Vagina (tissue), 2 donors: Measurements from ENCODE around the gene RASGEF1C. TPM values are rescaled to one million over a fixed set of nuclear protein-coding genes. Genes with fewer than 3 reads are reported as not detected.

Experiments
- DNase-seq, 2 donors: peaks; one replicate each; pipeline ENCODE4 v3.0.0-alpha.2; 2017; ENCODE audit errors: extremely low spot score in 2 of 2
- H3K27ac ChIP-seq: fragments of 200-600 bp; sonication (generic); one replicate; pipeline ENCODE4 v1.5.1; 2019
- H3K27me3 ChIP-seq: fragments of 200-600 bp; sonication (generic); one replicate; pipeline ENCODE4 v1.5.1; 2019
- H3K36me3 ChIP-seq, 2 donors: fragments of 200-600 bp; sonication (generic); one replicate each; pipeline ENCODE4 v1.5.1; 2017 to 2019
- H3K4me1 ChIP-seq: fragments of 200-600 bp; sonication (generic); one replicate; pipeline ENCODE4 v1.5.1; 2019
- H3K4me3 ChIP-seq, 2 donors: fragments of 200-600 bp; sonication (generic); 1 replicate in 1 of 2; 2 replicates in 1 of 2; pipeline ENCODE4 v1.5.1; 2016 to 2019
- H3K9me3 ChIP-seq: fragments of 200-600 bp; sonication (generic); one replicate; pipeline ENCODE4 v1.5.1; 2019
- POLR2A ChIP-seq, 2 donors: fragments of 450-650 bp; IDR thresholded peaks; one replicate each; pipeline ENCODE4 v1.6.1; 2017; ENCODE audit warnings: antibody characterized with exemption in 2 of 2, mild to moderate bottlenecking in 2 of 2, moderate library complexity in 2 of 2
- POLR2AphosphoS5 ChIP-seq, 2 donors: sonication (generic); formaldehyde crosslinking; IDR thresholded peaks; one replicate each; pipeline ENCODE4 v1.9.0; 2017; ENCODE audit warnings: antibody characterized with exemption in 2 of 2, mild to moderate bottlenecking in 2 of 2, low read depth in 1 of 2; ENCODE audit not compliant: insufficient read depth in 1 of 2
- intact Hi-C: fragments of 100-400 bp; cut with DNase I; formaldehyde crosslinking; loops from one replicate; pipeline ENCODE4 v1.15.1; 2023
- total RNA-seq: library from RNA; depleted of rRNA; stranded (reverse); fragments of >200 nt; gene quantifications from one replicate; pipeline ENCODE4 v1.2.3, GENCODE V29; 2016
- TF ChIP-seq, protein P1 (sequence below), 3 experiments: fragments of 450-650 bp in 2 of 3; fragments of 200-600 bp in 1 of 3; sonication (generic) in 1 of 3; IDR thresholded peaks; one replicate each; pipeline ENCODE4 v1.5.1; 2017 to 2019; ENCODE audit warnings: antibody characterized with exemption in 3 of 3, mild to moderate bottlenecking in 2 of 3, moderate library complexity in 2 of 3

The RASGEF1C gene
- total RNA-seq, 1 donor from 2014 or later, result 2.5 TPM

DNA sequence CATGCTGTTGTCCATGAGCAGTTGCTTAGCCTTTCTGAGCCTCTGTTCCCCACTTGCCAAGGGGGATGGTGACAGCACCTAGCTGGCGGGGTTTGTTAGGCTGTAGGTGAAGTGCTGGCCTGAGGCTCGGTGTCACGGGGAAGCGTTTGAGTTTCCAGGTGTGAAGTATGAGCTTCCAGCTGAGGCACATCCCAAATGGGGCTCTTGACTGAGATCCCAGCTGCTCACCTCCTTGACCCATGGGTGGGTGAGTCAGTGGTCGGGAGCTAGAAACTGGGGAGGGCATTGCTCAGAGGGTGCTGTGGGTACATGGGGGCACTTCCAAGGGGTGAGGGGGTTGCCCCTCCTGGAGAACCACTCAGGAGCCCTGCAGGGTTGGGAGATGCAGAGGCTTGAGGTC is 111.1 kb downstream of the RASGEF1C start:
- Histone ChIP-seq H3K4me1 (no peaks in the 10 kb centered on the region), H3K27me3 (no peaks in the 10 kb centered on the region), H3K36me3 (no peaks in the 10 kb centered on the region), H3K4me3 (no peak overlapping the region), H3K27ac (no peak overlapping the region), H3K9me3 (no peaks in the 10 kb centered on the region)
- intact Hi-C loops, result no loop called here
- no peak for TF ChIP-seq POLR2A (IDR thresholded peaks at IDR 0.05)
- TF ChIP-seq POLR2AphosphoS5 (IDR thresholded peaks at IDR 0.05; ENCODE audit: insufficient read depth in 1 of 2, low read depth in 1 of 2), result no peak
- TF ChIP-seq, protein P1, sequence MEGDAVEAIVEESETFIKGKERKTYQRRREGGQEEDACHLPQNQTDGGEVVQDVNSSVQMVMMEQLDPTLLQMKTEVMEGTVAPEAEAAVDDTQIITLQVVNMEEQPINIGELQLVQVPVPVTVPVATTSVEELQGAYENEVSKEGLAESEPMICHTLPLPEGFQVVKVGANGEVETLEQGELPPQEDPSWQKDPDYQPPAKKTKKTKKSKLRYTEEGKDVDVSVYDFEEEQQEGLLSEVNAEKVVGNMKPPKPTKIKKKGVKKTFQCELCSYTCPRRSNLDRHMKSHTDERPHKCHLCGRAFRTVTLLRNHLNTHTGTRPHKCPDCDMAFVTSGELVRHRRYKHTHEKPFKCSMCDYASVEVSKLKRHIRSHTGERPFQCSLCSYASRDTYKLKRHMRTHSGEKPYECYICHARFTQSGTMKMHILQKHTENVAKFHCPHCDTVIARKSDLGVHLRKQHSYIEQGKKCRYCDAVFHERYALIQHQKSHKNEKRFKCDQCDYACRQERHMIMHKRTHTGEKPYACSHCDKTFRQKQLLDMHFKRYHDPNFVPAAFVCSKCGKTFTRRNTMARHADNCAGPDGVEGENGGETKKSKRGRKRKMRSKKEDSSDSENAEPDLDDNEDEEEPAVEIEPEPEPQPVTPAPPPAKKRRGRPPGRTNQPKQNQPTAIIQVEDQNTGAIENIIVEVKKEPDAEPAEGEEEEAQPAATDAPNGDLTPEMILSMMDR (IDR thresholded peaks at IDR 0.05), result no peak
- DNase-seq, result no peak

DNA sequence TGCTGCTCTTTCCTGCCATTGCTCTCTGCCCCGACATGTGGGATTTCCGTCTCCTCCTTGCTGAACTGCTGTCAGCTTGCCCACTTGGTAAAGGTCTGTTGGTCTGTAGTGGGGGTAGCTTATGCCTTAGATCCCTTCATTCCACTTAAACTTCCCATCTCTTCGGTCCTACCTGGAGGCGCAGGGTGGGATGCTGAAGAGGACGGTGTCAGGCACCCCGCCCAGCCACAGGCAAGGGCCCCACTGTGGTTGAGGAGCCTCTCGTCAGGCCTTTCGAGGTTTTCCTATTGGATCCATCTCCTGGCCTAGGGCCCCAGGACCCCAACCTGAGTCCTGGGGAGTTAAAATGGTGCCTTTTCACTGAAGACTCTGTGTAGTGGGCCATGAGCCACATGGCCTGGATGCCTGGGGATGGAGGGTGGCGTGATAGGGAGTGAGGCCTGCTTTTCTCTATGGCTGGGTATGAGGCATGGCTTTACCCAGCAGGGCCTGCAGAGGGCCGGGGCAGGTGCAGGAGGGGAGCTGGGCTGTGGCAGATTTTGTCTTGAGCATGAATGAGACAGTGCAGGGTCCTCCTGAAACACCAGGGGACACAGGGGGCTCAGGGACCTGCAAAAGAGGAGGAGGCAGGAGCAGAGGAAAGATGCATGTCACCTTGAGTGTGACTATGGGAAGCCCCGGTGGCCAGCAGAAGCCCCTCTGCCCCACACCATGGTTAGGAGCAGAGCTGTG is 111.7 kb downstream of the RASGEF1C start:
- Histone ChIP-seq H3K9me3 (no peaks in the 10 kb centered on the region), H3K27me3 (no peaks in the 10 kb centered on the region), H3K36me3 (no peaks in the 10 kb centered on the region), H3K27ac (no peak overlapping the region), H3K4me3 (no peak overlapping the region), H3K4me1 (no peaks in the 10 kb centered on the region)
- TF ChIP-seq, protein P1 (IDR thresholded peaks at IDR 0.05), result no peak
- no peak for TF ChIP-seq POLR2A (IDR thresholded peaks at IDR 0.05)
- no peak for TF ChIP-seq POLR2AphosphoS5 (IDR thresholded peaks at IDR 0.05; ENCODE audit: insufficient read depth in 1 of 2, low read depth in 1 of 2)
- no peak for DNase-seq
- intact Hi-C loops, result no loop called here

DNA sequence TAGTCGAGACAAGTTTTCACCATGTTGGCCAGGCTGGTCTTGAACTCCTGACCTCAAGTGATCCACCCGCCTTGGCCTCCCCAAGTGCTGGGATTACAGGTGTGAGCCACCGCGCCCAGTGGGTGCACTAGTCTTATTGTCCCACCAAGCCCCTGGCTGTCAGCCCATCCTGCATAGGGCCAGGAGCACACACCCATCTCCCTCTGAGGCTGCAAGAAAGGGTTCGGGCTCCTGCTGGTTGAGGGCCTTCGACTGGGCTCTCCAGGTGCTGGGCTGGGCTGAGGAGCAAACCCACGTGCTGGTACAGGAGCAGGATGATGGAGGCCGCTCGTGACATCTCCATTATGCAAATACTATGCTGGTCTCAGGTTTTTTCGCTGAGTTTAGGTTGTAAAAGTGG is 112.4 kb downstream of the RASGEF1C start:
- no peak overlapping the region for H3K4me3 ChIP-seq
- no peak for DNase-seq
- H3K36me3 ChIP-seq, result no peaks in the 10 kb centered on the region
- intact Hi-C loops, result no loop called here
- TF ChIP-seq, protein P1 (IDR thresholded peaks at IDR 0.05), result no peak
- TF ChIP-seq POLR2AphosphoS5 (IDR thresholded peaks at IDR 0.05; ENCODE audit: insufficient read depth in 1 of 2, low read depth in 1 of 2), result no peak
- TF ChIP-seq POLR2A (IDR thresholded peaks at IDR 0.05), result no peak
- H3K9me3 ChIP-seq, result no peaks in the 10 kb centered on the region
- H3K27ac ChIP-seq, result no peak overlapping the region
- H3K4me1 ChIP-seq, result no peaks in the 10 kb centered on the region
- H3K27me3 ChIP-seq, result no peaks in the 10 kb centered on the region

DNA sequence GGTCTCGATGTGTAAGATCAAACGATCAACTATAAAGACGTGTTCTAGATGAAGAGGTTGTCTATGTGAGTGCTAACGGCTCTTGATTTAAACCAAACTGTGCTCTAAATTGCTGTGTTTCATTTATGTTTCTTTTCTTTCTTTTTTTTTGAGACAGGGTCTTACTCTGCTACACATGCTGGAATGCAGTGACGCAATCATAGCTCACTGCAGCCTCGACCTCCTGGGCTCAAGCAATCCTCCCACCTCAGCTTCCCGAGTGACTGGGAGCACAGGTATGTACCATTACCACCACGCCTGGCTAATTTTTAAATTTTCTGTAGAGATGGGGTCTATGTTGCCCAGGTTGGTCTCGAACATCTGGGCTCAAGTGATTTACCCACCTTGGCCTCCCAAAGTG is 113.5 kb downstream of the RASGEF1C start:
- no peak for DNase-seq
- no peak for TF ChIP-seq POLR2A (IDR thresholded peaks at IDR 0.05)
- TF ChIP-seq, protein P1 (IDR thresholded peaks at IDR 0.05), result no peak
- H3K4me1 ChIP-seq, result peaks cover 10% of the 10 kb centered on the region
- intact Hi-C loops, result no loop called here
- H3K36me3 ChIP-seq, result no peaks in the 10 kb centered on the region
- H3K27me3 ChIP-seq, result no peaks in the 10 kb centered on the region
- no peaks in the 10 kb centered on the region for H3K9me3 ChIP-seq
- H3K4me3 ChIP-seq, result no peak overlapping the region
- H3K27ac ChIP-seq, result no peak overlapping the region

DNA sequence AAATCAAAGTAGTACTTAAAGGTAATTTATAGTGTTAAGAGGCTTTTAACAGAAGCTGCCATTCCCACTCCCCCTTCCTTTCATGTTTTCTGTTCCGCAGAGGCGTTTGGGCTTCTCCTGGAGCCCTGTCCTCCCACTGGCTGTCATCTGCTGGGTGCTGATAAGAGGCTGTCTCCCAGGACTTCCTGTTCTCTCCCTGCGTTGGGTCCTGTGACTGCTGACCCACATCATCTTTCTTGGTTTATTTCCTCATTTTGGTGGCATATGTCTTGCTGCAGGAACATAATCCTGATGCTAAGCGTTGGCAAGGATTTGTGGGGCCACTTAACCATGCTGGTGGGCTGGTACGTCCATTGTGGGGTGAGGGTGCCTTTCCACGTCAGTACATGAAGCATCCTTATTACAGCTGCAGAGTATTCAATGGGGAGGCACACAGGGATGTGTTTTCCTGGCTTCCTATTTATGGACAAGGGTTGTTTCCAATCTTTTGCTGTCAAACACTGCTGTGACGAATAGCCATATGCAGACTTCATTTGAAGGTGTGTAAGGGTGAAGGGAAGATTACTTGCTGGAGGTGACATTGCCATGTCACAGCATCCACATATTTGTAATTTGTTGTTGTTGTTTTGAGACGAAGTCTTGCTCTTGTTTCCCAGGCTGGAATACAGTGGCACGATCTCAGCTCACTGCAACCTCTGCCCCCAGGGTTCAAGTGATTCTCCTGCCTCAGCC is 115.2 kb downstream of the RASGEF1C start:
- no peaks in the 10 kb centered on the region for H3K9me3 ChIP-seq
- no peaks in the 10 kb centered on the region for H3K36me3 ChIP-seq
- H3K27me3 ChIP-seq, result no peaks in the 10 kb centered on the region
- H3K4me3 ChIP-seq, result no peak overlapping the region
- TF ChIP-seq, protein P1 (IDR thresholded peaks at IDR 0.05), result no peak
- TF ChIP-seq POLR2AphosphoS5 (IDR thresholded peaks at IDR 0.05; ENCODE audit: insufficient read depth in 1 of 2, low read depth in 1 of 2), result no peak
- TF ChIP-seq POLR2A (IDR thresholded peaks at IDR 0.05), result no peak
- peaks cover 12% of the 10 kb centered on the region for H3K4me1 ChIP-seq
- no peak overlapping the region for H3K27ac ChIP-seq
- DNase-seq, result no peak
- intact Hi-C loops, result no loop called here
